DOHH2 (cell line): ENCODE measurements around the gene GDNF.

Experiments used
- EZH2phosphoT487 ChIP-seq: fragments of 200-600 bp; sonication (generic); IDR thresholded peaks from 2 replicates; pipeline ENCODE4 v1.6.1; 2017; ENCODE audit warnings: borderline replicate concordance, mild to moderate bottlenecking, antibody characterized with exemption, low read length, moderate library complexity, mixed read lengths
- TF ChIP-seq, protein P1 (sequence below): fragments of 200-600 bp; sonication (generic); IDR thresholded peaks from one replicate; pipeline ENCODE4 v1.5.1; 2014; ENCODE audit warnings: antibody characterized with exemption, mild to moderate bottlenecking, low read depth, low read length; ENCODE audit not compliant: poor library complexity, severe bottlenecking

GRCh38 chr5:37839407-37840052, at the start of gene GDNF:
- TF ChIP-seq, protein P1, sequence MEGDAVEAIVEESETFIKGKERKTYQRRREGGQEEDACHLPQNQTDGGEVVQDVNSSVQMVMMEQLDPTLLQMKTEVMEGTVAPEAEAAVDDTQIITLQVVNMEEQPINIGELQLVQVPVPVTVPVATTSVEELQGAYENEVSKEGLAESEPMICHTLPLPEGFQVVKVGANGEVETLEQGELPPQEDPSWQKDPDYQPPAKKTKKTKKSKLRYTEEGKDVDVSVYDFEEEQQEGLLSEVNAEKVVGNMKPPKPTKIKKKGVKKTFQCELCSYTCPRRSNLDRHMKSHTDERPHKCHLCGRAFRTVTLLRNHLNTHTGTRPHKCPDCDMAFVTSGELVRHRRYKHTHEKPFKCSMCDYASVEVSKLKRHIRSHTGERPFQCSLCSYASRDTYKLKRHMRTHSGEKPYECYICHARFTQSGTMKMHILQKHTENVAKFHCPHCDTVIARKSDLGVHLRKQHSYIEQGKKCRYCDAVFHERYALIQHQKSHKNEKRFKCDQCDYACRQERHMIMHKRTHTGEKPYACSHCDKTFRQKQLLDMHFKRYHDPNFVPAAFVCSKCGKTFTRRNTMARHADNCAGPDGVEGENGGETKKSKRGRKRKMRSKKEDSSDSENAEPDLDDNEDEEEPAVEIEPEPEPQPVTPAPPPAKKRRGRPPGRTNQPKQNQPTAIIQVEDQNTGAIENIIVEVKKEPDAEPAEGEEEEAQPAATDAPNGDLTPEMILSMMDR: no peak
- no peak for TF ChIP-seq EZH2phosphoT487
